VCaP (cell line): ENCODE measurements around the gene WASF2.

Experiments
- H3K27ac ChIP-seq: fragments of 450-650 bp; 2 replicates; pipeline ENCODE4 v1.5.1; 2017
- CTCF ChIP-seq: fragments of 450-650 bp; conservative IDR thresholded peaks from 2 replicates; pipeline ENCODE4 v1.5.1; 2017; ENCODE audit warnings: mild to moderate bottlenecking, moderate library complexity

Gene WASF2

GRCh38 chr1:27368869-27369582 lies 120.9 kb downstream of the WASF2 start:
- H3K27ac ChIP-seq = no peak overlapping the region
- peak; percentile 15; the same call in 1 of the 2 replicates for TF ChIP-seq CTCF

DNA sequence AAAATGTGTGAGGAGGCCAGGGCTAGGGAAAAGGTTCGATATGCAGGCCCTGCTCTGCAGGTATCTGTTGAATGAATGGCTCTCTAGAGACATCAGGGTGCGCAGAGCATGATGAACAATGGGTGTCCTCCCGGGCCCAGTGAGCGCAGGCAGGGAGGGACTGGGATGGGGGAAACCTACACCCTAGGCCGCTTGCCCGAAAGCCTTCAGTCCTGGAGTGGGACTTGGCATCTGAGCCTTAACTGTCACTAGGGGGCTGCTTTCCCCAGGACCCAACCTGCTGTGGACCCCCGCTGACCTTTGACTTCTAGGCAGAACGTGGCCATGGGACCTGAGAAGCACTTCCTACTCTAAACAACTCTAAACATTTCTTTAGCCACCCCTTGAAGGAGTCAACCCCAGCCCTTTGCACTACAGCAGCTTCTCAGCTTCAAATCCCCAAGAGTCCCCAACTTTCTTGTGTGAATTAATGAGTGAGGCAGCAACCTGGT lies 122.8 kb downstream of the WASF2 start:
- TF ChIP-seq CTCF = no peak
- peak overlapping the region; percentile 86 for H3K27ac ChIP-seq

GRCh38 chr1:27366411-27367159 lies 123.4 kb downstream of the WASF2 start, which contains the start of gene MAP3K6:
Gene MAP3K6, minus strand, starts transcription at chr1:27366961. Its CDS starts 364 bp downstream, at chr1:27366597.
- peak; percentile 82 for TF ChIP-seq CTCF
- peak within 1 kb of the TSS; percentile 86 for H3K27ac ChIP-seq

DNA sequence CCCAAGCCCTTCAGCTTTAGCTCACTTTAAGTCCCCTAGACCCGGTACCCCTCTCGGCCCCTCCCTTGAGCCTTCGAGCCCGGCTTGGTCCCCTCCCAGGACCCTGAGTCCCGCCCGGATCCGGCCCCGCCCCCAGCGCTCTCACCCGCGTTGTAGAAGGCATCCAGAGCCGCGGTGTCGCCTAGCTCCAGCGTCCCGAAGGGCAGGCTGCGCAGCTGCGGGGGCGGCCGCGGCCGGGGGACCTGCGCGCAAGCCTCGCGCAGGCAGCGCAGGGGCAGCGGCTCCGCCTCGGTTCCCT lies 123.9 kb downstream of the WASF2 start:
- peak overlapping the region; percentile 86 for H3K27ac ChIP-seq
- TF ChIP-seq CTCF = no peak

GRCh38 chr1:27365372-27366112 lies 124.4 kb downstream of the WASF2 start:
- no peak for TF ChIP-seq CTCF
- H3K27ac ChIP-seq = peak overlapping the region; percentile 86

GRCh38 chr1:27364696-27365371 lies 125.1 kb downstream of the WASF2 start:
- TF ChIP-seq CTCF = no peak
- H3K27ac ChIP-seq = peak overlapping the region; percentile 86
